ENCODE results near the gene IRS2.

- TF ChIP-seq GATA2 (IDR thresholded peaks at IDR 0.05; ENCODE audit: low read depth, low read length) (no peak), GATA3 (IDR thresholded peaks at IDR 0.05; ENCODE audit: low read depth, low read length) (no peak)
These were observed 29.3 kb upstream of the IRS2 start for GRCh38 chr13:109815651-109816050.
